ENCODE data around the gene KRT80. TPM values are rescaled to one million over a fixed set of nuclear protein-coding genes. Genes with fewer than 3 reads are reported as not detected.

The KRT80 gene
- total RNA-seq, 4 donors from 2014 or later, result not detected

- no peak for TF ChIP-seq CTCF (IDR thresholded peaks at IDR 0.05; ENCODE audit: low read depth)
These were observed 34.6 kb upstream of the KRT80 start for GRCh38 chr12:52226446-52226845.

GRCh38 chr12:52225752-52226151 lies 33.9 kb upstream of the KRT80 start:
- no peak for TF ChIP-seq CTCF (IDR thresholded peaks at IDR 0.05; ENCODE audit: low read depth)

- TF ChIP-seq CTCF (IDR thresholded peaks at IDR 0.05; ENCODE audit: low read depth), result no peak
These were observed 32.3 kb upstream of the KRT80 start for GRCh38 chr12:52224151-52224550.

GRCh38 chr12:52223406-52224039 lies 31.7 kb upstream of the KRT80 start:
- no peak for TF ChIP-seq CTCF (IDR thresholded peaks at IDR 0.05; ENCODE audit: low read depth)

- TF ChIP-seq CTCF (IDR thresholded peaks at IDR 0.05; ENCODE audit: low read depth), result no peak
These were observed 30.9 kb upstream of the KRT80 start for GRCh38 chr12:52222692-52223091.

GRCh38 chr12:52221912-52222457 lies 30.2 kb upstream of the KRT80 start:
- TF ChIP-seq CTCF (IDR thresholded peaks at IDR 0.05; ENCODE audit: low read depth), result no peak

- no peak for TF ChIP-seq CTCF (IDR thresholded peaks at IDR 0.05; ENCODE audit: low read depth)
These were observed 29.4 kb upstream of the KRT80 start for GRCh38 chr12:52221070-52221781.
